AG09309 (cell line): ENCODE results near the gene ZNF254.

ENCODE experiments used
- DNase-seq: peaks from one replicate; pipeline ENCODE4 v3.0.0-alpha.2; 2010; ENCODE audit warnings: low read depth
- H3K4me3 ChIP-seq: 2 replicates; pipeline ENCODE4 v1.5.1; 2011; ENCODE audit warnings: mild to moderate bottlenecking, low read depth, low read length, moderate library complexity; ENCODE audit not compliant: control insufficient read depth
- CTCF ChIP-seq: IDR thresholded peaks from 2 replicates; pipeline ENCODE4 v1.5.1; 2011; ENCODE audit warnings: mild to moderate bottlenecking, low read depth, low read length, inconsistent platforms; ENCODE audit not compliant: insufficient read depth, control insufficient read depth; ENCODE audit errors: missing control alignments

The ZNF254 gene

GRCh38 chr19:24060687-24061356 lies 26.2 kb upstream of the ZNF254 start:
- TF ChIP-seq CTCF = no peak
- no peak overlapping the region for H3K4me3 ChIP-seq
- no peak for DNase-seq

DNA sequence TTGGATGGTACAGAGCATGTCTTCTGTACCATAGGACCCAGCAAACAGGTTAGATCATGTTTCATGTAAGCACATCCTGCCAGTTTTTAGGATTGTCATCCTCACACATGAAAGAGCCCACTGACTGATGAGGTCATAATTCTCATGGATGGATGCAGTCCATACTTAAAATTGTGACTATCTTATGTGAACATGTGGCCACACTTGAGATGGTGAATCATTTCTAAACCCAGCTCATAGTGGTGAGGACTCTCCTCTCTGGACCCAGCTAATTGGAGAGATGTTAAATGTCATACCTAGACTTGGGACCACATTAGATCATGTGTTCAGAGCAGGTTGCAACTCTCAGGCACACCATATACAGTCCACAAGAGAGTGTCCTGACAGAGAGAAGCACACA lies 24.8 kb upstream of the ZNF254 start:
- H3K4me3 ChIP-seq = no peak overlapping the region
- no peak for TF ChIP-seq CTCF
- DNase-seq = no peak

GRCh38 chr19:24063295-24063694 lies 23.7 kb upstream of the ZNF254 start:
- no peak overlapping the region for H3K4me3 ChIP-seq
- TF ChIP-seq CTCF = no peak
- no peak for DNase-seq

GRCh38 chr19:24064175-24064574 lies 22.8 kb upstream of the ZNF254 start:
- no peak for TF ChIP-seq CTCF
- no peak overlapping the region for H3K4me3 ChIP-seq
- DNase-seq = no peak

- no peak for TF ChIP-seq CTCF
- no peak overlapping the region for H3K4me3 ChIP-seq
- DNase-seq = no peak
Measured at GRCh38 chr19:24065243-24065642, 21.7 kb upstream of the ZNF254 start.

GRCh38 chr19:24065865-24066604 lies 21.0 kb upstream of the ZNF254 start:
- DNase-seq = no peak
- no peak overlapping the region for H3K4me3 ChIP-seq
- TF ChIP-seq CTCF = no peak
